NOMO-1 treated with dmso at 0.1 percent for 144 hours (cell line): ENCODE results near the gene BCL2L15.
A peak's percentile ranks its signal among the peaks of the same experiment; 100 is the strongest.

Source experiments
- DNase-seq: peaks from one replicate; lab custom pipeline; 2025; ENCODE audit not compliant: unreplicated experiment; lab: John Stamatoyannopoulos, UW

Gene BCL2L15

GRCh38 chr1:113912594-113913311 is 25.4 kb upstream of the BCL2L15 start:
- DNase-seq = no peak

GRCh38 chr1:113905435-113905861 is 18.1 kb upstream of the BCL2L15 start:
- no peak for DNase-seq

- DNase-seq = peak; percentile 100
These were observed 17.5 kb upstream of the BCL2L15 start, which contains the start of the genes AP4B1 and DCLRE1B for GRCh38 chr1:113904674-113905434. TSS of gene AP4B1 (minus strand) at chr1:113904799. CDS start at chr1:113904717, 82 bp downstream. TSS of gene DCLRE1B (plus strand) at chr1:113905326. CDS start at chr1:113905587, 261 bp downstream.

- peak; percentile 44 for DNase-seq
These were observed 16.9 kb upstream of the BCL2L15 start for GRCh38 chr1:113904293-113904673.

GRCh38 chr1:113903501-113904292 is 16.3 kb upstream of the BCL2L15 start:
- no peak for DNase-seq

GRCh38 chr1:113901191-113901590 is 13.8 kb upstream of the BCL2L15 start:
- no peak for DNase-seq

GRCh38 chr1:113899111-113899510 is 11.7 kb upstream of the BCL2L15 start:
- DNase-seq = no peak

GRCh38 chr1:113898241-113898814 is 10.9 kb upstream of the BCL2L15 start:
- DNase-seq = no peak

- no peak for DNase-seq
These were observed 8.6 kb upstream of the BCL2L15 start for GRCh38 chr1:113895961-113896360.

GRCh38 chr1:113895098-113895497 is 7.7 kb upstream of the BCL2L15 start:
- no peak for DNase-seq

- no peak for DNase-seq
These were observed 5.9 kb upstream of the BCL2L15 start for GRCh38 chr1:113893267-113893666.

- DNase-seq = no peak
These were observed 4.3 kb upstream of the BCL2L15 start for GRCh38 chr1:113891631-113892220.

GRCh38 chr1:113890816-113891215 is 3.4 kb upstream of the BCL2L15 start:
- DNase-seq = no peak

GRCh38 chr1:113886417-113887401 is 672 bp downstream of the BCL2L15 start:
- no peak for DNase-seq

GRCh38 chr1:113881661-113882060 is 5.7 kb downstream of the BCL2L15 start:
- no peak for DNase-seq

GRCh38 chr1:113879739-113880038 is 7.7 kb downstream of the BCL2L15 start:
- DNase-seq = no peak

GRCh38 chr1:113876176-113876575 is 11.2 kb downstream of the BCL2L15 start:
- DNase-seq = no peak

GRCh38 chr1:113875714-113876113 is 11.7 kb downstream of the BCL2L15 start:
- DNase-seq = no peak

GRCh38 chr1:113874012-113874879 is 13.1 kb downstream of the BCL2L15 start:
- peak; percentile 30 for DNase-seq
